OCI-M2 (cell line): ENCODE data around the gene SLC7A8.
"Not testable (repeated sequence)": the region's sequence is repeated elsewhere in the genome, so short reads cannot be mapped to it uniquely, and the experiment has no call there.

ENCODE experiments used
- DNase-seq: peaks from one replicate; lab custom pipeline; 2025; ENCODE audit not compliant: unreplicated experiment; lab: John Stamatoyannopoulos, UW

SLC7A8 gene

DNA sequence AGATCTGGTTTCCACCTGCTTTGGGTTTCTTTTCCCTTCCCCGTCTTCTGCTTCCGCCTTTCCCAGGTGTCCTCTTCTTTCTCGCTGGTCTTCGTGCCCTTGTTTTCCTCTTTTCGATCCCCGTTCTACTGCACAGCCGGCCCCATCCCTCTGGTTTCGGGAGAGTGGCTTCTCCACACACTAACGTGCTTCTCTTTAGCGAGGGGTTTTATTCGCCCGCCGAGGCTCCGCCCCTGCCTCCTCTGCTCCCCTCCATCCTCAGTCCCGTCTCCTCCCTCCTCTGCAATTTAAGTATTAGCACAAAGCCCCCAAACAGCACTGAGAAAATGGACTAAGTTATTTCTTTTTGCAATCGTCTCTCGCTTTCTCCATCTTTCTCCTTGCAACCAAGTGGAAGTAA lies at the start of gene SLC7A8:
SLC7A8 (minus strand) TSS at position 182 of the 400 bp plus-strand sequence. CDS start 746 bp downstream, outside the sequence.
- no peak for DNase-seq

DNA sequence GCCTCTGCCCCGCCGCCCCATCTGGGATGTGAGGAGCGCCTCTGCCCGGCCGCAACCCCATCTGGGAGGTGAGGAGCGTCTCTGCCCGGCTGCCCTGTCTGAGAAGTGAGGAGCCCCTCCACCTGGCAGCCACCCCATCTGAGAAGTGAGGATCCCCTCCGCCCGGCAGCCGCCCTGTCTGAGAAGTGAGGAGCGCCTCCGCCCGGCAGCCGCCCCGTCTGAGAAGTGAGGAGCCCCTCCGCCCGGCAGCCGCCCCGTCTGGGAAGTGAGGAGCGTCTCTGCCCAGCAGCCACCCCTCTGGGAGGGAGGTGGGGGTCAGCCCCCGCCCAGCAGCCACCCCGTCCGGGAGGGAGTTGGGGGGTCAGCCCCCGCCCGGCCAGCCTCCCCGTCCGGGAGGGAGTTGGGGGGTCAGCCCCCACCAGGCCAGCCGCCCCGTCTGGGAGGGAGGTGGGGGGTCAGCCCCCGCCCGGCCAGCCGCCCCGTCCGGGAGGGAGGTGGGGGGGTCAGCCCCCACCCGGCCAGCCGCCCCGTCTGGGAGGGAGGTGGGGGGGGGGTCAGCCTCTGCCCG lies 48.9 kb upstream of the SLC7A8 start:
- not testable (repeated sequence) for DNase-seq

- no peak for DNase-seq
Measured at GRCh38 chr14:23228812-23229211, 45.4 kb upstream of the SLC7A8 start.

GRCh38 chr14:23227566-23227965 lies 44.1 kb upstream of the SLC7A8 start:
- no peak for DNase-seq

GRCh38 chr14:23224958-23225357 lies 41.5 kb upstream of the SLC7A8 start:
- not testable (repeated sequence) for DNase-seq

DNA sequence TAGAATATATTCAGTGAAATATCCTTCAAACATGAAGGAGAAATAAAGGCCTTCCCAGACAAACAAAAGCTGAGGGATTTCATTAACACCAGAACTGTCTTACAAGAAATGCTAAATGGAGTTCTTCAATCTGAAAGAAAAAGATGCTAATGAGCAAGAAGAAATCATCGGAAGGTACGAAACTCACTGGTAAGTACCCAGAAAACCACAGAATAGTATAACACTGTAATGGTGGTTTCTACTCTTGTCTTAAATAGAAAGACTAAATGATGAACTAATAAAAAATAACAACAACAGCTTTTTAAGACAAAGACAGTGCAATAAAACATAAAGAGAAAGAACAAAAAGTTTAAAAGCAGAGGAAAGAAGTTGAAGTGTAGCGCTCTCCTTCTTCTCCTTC lies 35.6 kb upstream of the SLC7A8 start:
- no peak for DNase-seq

DNA sequence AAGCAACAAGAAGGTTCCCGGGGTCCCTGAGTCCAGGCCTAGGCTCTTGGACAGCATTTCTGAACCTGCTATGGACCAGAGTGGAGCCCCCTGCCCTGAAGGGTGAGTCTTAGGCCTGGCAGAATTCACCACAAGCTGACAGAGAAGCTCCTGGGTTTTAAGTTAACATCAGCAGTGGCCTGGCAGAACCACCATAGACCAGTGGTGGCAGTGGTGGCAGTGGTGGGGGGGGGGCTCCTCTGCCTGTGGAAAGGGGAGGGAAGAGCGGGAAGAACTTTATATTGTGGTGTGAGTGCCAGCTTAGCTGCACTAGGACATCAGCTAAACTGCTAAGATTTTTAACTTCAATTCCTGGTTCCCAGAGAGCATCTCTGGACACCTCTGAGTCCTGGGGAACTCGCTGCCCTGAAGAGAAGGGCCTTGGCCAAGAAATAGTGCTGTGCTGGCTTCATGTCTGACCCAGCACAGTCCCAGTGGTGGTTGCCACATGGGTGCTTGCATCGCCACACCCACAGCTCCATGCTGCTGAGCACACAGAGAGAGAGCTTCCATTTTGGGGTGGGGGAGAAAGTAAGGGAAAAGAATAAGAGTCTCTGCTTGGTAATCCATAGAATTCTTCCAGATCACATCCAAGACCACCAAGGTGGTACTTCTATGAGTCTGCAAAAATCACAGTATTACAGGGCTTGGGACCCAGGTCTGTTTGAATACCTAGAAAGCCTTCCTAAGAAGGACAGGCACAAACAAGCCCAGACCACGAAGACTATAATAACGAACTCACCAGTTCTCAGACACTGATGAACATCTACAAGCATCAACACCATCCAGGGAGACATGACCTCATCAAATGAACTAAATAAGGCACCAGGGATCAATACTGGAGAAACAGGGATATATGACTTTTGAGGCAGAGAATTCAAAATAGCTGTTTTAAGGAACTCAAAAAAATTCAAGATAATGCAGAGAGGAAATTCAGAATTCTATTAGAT lies 33.9 kb upstream of the SLC7A8 start:
- DNase-seq, result no peak

GRCh38 chr14:23215421-23215820 lies 32.0 kb upstream of the SLC7A8 start:
- no peak for DNase-seq

GRCh38 chr14:23209651-23210423 lies 26.4 kb upstream of the SLC7A8 start:
- DNase-seq, result no peak

DNA sequence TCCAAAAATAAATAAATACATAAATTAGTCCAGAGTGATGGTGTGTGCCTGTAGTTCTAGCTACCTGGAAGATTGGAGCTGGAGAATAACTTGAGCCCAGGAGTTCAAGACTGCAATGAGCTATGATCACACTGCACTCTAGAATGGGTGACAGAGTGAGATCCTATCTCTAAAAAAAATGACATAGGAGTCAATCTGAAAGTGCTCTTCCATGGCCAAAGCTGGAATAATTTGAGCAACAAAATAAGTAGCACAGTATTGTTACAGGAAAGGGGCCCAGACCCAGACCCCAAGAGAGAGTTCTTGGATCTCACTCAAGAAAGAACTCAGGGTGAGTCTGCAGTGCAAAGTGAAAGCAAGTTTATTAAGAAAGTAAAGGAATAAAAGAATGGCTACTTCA lies 24.9 kb upstream of the SLC7A8 start:
- no peak for DNase-seq

DNA sequence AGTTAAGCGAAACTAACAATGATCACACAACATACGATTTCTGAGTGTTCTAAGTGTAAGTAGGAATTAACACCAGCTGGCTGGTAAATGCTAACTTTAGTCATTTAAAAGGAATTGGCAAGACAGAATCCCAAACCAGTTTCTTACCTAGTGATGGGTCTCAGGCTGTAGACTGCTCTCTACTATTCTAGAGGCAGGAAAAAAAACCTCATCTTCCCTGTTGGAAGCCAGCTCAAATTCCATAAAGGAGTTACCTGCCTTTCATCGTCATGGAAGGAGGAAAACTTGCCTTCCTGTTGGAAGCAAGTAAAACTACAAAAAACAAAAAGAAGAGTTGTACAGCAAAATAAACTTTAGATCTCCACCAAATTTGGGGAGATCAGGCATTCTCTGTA lies 23.7 kb upstream of the SLC7A8 start:
- no peak for DNase-seq

DNA sequence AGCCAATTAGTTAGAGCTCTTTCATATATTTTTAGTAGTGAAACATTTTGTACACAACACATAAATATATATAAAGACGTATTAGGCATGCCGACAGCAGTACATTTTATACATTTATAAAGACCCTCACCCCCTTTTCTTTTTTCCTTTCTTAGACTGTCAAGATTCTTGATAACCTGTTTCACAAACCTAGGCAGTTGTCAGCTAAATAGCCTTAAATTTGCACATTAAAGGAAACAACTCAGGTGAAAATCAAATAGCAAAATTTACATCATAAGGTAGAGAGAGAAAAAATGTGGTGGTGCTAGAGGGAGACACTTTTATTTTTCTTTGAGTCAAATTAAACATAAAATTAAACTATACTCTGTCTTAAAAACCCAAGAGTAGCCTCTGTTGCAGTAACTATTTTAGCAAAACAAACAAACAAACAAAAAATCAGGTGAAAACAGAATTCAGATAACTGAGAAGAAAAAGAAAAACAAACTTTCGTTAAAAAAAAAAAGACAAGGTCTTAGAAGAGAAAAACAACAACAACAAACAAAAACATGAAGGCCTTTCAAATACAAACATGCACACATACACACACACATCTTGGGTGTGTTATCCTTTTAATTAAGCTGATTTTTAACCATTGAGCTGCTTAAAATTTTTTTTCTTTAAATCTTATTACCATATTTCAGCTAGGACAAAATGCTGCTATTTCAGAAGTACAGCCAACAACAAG lies 23.1 kb upstream of the SLC7A8 start:
- DNase-seq, result no peak

GRCh38 chr14:23202001-23202400 lies 18.5 kb upstream of the SLC7A8 start:
- DNase-seq, result no peak

GRCh38 chr14:23199141-23199540 lies 15.7 kb upstream of the SLC7A8 start:
- DNase-seq, result not testable (repeated sequence)

- DNase-seq, result not testable (repeated sequence)
Measured at GRCh38 chr14:23196487-23196886, 13.0 kb upstream of the SLC7A8 start.

DNA sequence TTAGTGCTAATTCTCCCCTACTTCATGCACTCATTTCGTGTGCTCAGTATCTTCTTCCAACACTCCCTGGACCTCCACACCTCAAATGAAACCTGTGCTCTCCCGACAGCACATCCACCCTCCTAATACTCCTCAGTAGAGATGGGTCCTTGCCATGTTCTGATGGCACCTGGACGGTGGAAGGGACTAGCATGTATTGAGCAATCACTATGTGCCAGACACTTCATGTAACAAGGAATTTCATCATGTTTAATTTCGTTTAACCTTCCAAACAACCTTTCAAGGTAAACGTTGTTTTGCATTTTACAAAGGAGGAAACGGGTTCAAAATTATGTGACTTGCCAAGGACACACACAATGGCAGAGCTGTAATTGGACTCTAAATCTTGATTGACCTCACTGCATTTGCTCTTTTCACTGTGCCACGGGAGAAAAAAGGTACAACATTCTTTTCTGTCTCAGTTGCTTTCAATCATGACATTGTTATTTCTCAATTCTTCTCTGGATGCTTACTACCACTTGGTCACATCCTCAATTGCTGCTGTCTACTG lies 12.2 kb upstream of the SLC7A8 start:
- DNase-seq, result no peak

DNA sequence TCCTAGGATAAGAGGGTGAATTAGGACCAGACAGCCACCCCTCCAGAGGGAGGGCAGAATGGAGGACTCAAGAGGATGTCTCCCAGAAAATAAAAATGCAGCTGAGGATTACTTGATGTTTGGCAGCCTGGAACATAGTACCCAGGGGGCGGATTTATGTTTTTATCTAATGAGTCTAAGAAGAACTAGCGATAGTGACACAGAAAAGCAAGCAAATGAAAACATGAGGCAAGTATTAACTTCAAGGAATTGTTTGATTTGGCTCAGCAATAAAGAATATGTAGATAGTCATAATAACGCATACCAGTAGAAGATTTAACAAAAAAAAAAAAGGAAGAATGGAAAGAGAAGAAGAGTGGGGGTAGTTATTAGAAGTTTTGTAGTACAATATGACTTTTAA lies 10.0 kb upstream of the SLC7A8 start:
- no peak for DNase-seq

DNA sequence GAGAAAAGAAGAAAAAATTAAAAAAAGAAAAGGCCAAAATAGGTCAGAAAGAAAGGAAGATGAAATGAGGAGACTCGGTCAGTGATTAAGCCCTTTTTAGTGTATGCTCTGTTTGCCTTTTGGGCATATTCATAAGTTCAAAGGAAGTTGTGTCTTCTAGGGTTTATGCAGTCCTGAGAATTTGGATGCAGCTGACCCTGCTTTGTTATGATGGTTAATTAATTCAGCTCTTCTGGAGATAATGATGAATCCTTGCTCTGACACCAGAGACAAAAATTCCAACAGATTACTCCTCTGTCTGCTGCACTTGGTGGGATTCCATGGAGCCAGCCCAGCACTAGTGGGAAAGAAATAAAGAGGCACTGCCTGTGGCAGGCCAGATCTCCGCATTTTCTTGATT lies 4.5 kb upstream of the SLC7A8 start:
- no peak for DNase-seq

DNA sequence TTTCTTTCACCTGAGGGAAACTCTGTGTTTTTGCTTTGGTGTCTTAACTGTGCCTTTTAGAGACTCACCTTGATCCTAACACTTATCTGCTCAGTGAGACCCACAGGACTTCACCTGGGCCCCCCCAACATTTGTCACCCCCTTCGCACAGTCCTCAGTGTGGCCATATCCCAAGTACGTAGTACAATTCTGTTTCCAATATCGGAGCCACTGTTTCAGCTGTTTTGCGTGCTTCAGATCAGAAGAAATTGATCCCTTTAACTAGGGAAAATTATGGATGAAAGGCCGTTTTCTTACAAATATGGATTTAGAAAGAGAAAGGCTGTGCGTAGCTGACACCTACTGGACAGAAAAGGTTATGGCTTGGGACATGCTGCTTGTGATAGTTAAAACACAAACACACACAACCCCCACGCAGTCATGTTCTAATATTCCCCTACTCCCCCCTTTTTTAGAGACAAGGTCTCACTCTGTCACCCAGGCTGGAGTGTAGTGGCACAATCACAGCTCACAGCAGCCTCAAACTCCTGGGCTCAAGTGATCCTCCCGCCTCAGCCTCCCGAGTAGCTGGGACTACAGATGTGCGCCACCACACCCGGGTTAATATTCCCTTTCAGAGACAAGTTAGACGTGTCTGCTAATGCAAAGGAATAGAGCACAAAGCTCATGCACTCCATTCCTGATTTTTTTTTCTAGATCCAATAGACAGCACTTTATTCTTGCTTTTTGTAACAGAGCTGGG lies 3.6 kb upstream of the SLC7A8 start:
- no peak for DNase-seq

DNA sequence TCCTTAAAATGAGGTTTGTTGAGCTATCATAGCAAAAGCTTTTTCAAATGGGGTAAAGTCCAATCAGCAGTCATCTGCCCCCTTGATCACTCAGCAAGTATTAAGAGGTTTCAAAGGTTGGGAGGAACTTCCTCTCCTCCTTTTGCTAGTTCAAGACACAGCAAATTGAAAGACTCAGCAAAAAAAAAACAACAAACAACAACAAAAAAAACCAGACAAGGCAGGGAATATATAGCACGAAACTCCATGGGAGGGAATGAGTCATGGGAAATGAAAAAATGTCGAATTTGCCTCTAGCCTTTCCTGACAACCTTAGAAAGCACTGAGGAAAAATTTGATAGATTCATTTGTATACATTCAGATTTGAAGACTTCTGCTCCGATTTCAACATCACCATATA lies 1.6 kb upstream of the SLC7A8 start:
- no peak for DNase-seq
